Sigmoid colon (tissue), 4 donors: ENCODE measurements around the gene LRRC70.

ENCODE experiments used
- POLR2A ChIP-seq, 2 donors: fragments of 450-650 bp; IDR thresholded peaks; one replicate each; pipeline ENCODE4 v1.6.1; 2016; ENCODE audit warnings: antibody characterized with exemption in 2 of 2, mild to moderate bottlenecking in 2 of 2, moderate library complexity in 2 of 2
- POLR2AphosphoS5 ChIP-seq, 4 donors: sonication (generic); formaldehyde crosslinking; IDR thresholded peaks; one replicate each; pipeline ENCODE4 v1.6.1; 2017; ENCODE audit warnings: antibody characterized with exemption in 4 of 4
- TF ChIP-seq, protein P1 (sequence below), 4 experiments: fragments of 450-650 bp in 3 of 4; fragments of 200-600 bp in 1 of 4; IDR thresholded peaks; one replicate each; pipeline ENCODE4 v1.5.1; 2016 to 2019; ENCODE audit warnings: antibody characterized with exemption in 4 of 4, mild to moderate bottlenecking in 3 of 4, moderate library complexity in 2 of 4

DNA sequence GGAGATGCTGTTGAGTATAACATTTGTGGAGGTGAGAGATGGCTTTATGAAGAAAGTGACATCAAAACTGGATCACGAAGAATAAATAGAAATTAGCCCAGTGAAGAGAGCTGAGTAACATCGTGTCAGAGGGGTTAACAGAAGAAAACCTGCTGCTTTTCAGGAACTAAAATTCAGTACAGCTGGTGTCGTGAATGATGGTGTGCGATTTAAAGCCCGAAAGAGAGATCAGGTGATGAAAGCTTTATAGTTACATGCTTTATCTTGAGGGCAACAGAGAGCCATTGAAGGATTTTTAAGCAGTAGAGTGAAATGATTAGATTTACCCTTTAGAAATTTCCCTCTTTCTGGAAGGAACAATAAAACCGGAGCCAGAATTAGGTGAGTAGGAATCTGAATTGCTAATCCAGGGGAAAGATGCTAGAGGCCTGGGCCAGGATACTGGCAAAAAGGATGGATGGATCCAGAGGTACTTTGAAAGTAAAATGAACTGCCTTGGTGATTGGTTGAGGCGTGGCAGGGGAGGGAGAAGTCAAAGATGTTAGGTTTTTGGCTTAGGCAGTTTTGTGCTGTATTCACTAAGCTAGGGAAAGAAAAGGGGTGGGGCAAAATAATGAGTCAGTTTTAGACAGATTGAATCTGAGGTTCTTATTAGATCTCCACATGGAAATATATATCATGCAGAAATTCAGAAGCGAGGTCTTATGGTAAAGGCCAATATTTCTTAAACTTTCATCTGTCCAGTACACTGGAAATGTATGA is 3.4 kb downstream of the LRRC70 start:
- TF ChIP-seq POLR2AphosphoS5 (IDR thresholded peaks at IDR 0.05) = no peak
- TF ChIP-seq, protein P1, sequence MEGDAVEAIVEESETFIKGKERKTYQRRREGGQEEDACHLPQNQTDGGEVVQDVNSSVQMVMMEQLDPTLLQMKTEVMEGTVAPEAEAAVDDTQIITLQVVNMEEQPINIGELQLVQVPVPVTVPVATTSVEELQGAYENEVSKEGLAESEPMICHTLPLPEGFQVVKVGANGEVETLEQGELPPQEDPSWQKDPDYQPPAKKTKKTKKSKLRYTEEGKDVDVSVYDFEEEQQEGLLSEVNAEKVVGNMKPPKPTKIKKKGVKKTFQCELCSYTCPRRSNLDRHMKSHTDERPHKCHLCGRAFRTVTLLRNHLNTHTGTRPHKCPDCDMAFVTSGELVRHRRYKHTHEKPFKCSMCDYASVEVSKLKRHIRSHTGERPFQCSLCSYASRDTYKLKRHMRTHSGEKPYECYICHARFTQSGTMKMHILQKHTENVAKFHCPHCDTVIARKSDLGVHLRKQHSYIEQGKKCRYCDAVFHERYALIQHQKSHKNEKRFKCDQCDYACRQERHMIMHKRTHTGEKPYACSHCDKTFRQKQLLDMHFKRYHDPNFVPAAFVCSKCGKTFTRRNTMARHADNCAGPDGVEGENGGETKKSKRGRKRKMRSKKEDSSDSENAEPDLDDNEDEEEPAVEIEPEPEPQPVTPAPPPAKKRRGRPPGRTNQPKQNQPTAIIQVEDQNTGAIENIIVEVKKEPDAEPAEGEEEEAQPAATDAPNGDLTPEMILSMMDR (IDR thresholded peaks at IDR 0.05) = no peak
- no peak for TF ChIP-seq POLR2A (IDR thresholded peaks at IDR 0.05)
